NCI-H510A (cell line): ENCODE data around the gene CITED4.

ENCODE experiments used
- DNase-seq: peaks from one replicate; lab custom pipeline; 2025; lab: John Stamatoyannopoulos, UW

Gene CITED4

DNA sequence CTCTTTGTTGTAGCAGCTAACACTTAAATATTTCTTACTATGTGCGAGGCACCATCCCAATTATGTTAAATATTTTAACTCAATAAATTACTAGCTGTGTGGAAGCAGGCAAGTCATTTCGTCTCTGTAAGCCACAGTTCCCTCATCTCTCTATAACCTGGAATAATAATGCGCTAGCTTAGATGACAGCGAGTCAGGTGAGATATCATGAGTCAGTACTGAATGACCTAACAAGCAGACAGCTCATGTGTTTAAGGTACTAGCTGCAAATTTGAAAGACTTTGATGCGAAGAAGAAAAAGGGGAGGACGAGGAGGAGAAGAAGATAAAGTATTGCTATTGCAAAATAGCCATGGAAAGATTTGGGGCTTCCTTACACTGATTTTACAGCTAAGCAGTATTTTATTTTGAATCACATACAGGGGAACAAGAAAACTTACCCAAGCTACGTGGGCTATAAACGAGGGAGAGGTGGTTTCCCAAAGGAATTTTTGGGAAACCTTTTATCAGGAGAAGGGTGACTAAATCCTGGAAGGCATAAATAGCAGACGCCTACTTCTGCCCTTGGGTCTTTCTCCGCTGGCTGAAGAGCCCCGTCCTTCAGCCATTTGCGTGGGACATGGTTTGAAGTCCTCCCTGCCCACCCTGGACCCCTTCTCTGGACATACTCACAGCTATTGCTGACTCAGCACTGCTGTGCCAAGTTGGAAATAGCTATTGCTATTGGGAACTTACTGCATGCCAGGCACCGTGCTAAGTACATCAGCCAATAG, 8.9 kb downstream of the CITED4 start:
- DNase-seq: no peak

GRCh38 chr1:40851643-40852042, 10.5 kb downstream of the CITED4 start:
- DNase-seq: no peak

GRCh38 chr1:40849801-40850592, 12.2 kb downstream of the CITED4 start:
- peak; percentile 42 for DNase-seq

- DNase-seq: peak; percentile 73
Observed at GRCh38 chr1:40848530-40849189, 13.5 kb downstream of the CITED4 start.

DNA sequence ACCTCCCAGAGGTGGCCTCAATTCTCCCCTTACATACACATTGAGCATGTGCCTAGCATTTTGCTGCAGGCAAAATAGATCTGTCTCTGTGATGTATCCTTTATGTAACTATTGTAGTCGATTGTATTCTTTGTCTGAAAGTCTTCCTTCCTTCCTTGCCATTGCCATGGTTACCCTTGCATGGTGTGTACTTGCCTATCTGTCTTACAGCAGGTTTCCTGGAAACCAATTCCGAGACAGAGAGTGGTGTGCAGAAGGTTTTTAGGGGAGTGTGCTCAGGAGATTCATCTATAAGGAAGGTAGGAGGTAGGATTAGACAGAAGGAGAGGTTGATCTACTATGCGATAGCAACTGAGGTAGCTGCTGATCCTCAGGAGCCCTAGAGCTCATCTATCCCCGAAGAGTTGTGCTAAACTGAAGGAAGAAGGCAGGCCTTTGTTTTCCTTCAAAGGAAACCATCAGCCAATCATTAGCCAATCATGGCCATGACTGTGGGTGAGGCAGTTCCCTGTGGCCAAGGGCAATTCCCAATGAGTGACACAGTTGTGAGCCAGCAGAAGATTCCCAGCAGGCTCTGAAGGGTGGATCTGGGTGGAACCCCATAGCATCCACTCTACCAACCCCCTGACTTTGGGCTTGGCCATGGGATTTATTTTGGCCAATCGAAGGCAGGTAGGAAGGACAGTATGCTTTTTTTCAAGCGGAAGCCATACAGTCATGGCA, 15.0 kb downstream of the CITED4 start:
- no peak for DNase-seq

DNA sequence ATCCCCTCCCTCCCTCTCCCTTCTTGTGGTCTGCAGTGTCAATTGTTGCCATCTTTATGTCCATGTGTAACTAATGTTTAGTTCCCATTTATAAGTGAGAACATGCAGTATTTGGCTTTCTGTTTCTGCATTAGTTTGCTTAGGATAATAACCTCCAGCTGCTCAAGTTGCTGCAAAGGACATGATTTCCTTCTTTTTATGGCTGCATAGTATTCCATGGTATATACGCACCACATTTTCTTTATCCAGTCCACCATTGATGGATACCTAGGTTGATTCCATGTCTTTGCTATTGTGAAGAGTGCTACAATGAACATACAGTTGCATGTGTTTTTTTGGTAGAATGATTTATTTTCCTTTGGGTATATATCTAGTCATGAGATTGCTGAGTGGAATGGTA, 16.3 kb downstream of the CITED4 start:
- no peak for DNase-seq

- DNase-seq: no peak
Observed at GRCh38 chr1:40844887-40845878, 17.0 kb downstream of the CITED4 start.

DNA sequence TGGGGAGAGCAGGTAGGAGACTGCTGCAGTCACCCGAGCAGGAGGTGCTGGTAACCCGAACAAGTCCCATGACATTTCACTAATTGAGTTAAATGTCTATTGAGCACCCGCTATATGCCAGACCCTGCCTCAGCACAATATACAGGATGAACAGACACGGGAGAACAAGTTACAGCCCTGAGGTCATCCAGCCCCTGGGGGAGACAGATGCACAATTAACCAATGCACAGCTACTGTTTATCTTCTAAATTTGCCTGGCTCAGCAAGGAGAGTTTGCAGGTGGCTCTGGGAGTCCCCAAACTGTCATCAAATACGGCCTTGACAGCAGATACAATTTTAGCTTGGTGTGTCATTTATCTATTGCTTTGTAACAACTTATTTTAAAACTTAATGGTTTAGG, 18.1 kb downstream of the CITED4 start:
- no peak for DNase-seq

DNA sequence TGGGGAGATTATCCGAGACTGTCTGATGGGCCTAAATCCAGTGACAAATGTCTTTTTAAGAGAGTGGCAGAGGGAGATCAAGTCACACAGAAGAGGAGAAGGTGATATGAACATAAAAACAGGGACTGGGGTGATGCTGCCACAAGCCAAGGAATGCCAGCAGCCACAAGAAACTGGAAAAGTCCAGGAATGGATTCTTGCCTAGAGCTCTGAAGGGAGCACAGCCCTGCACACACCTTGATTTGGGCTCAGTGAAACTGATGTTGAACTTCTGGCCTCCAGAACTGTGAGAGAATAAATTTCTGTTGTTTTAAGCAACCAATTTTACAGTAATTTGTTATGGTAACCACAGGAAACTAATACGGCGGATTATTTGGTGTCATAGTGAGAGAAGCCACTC, 19.5 kb downstream of the CITED4 start:
- no peak for DNase-seq

DNA sequence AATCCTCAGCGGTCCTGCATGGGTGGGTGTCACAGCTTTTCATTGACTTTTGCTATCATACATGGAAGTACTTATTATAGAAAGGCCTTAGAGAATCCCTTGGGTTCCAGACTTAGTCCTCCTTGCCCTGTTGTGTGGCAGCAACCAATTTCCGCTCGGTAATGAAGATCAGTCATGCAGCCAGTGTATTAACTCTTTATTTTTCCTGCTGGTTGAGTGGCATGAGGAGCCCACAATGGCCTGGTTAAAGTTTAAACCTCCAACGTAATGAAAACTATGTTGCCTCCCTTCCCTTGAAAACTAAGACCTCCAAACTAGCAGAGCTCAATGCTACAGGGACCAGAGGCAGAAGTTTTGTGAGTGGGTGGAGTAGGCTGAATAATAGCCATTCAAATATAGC, 20.0 kb downstream of the CITED4 start:
- no peak for DNase-seq

GRCh38 chr1:40841602-40842001, 20.6 kb downstream of the CITED4 start:
- DNase-seq: no peak

- no peak for DNase-seq
Observed at GRCh38 chr1:40840526-40841323, 21.4 kb downstream of the CITED4 start.

DNA sequence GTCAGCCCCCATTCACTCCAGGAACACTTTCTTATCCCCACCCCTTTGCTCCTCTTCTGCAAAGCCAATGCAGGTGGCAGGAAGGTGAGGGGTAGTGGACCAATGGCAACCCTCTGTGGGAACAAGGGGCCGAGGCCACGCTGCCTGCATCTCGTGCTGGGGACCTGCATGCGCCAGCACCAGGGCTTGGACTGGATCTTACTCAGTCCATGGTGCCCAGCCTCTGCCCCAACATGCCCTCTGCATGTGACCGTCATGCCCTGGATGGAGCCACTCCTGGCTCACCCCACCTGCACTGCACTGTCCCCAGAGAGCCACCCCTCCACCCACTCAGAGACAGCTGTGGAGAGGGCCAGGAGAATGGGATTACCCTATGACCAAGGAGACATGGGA, 22.2 kb downstream of the CITED4 start:
- no peak for DNase-seq

DNA sequence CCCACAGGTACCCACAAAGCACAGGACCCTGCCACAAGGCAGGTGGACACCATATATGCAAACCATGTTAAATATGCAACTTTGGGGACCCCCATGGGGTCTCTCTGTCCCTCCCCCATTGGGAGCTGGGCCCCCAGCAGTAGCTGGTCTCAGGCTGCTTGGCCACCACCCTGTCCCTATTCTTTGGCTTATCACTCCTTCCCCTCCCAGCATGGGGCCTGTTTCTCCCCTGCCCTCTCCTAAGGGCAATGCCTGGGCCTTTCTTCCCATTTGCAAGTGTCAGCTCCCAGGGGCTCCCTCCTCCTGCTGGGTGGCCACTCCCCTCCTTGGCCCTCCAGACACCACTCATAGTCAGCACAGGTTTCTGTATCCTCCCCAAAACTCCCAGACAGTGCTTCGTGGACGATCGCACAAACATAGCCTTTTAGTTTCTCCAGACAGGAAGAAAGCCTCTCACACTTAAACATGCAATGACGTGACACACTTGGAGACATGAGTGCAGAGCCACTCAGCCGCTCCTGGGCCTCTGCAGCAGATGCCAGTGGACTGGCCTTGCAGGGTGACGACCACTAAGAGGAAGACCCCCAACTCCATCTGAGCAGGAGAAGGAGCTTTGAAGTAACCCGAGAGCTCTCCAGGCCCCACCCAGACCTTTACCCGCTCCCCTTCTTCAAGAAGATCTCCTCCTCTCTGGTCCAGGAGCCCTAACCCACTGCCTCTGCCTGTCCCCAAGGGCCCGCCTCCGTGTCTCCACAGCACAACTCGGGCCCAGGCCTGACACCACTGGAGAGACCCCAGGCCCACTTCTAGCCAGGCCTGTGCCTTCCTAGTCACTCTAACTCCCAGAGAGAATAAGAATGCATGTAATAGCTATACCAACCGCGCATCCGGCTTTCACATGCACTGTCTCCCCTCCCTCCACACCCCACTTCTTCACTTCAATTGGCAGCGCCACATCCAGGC, 22.9 kb downstream of the CITED4 start:
- no peak for DNase-seq

DNA sequence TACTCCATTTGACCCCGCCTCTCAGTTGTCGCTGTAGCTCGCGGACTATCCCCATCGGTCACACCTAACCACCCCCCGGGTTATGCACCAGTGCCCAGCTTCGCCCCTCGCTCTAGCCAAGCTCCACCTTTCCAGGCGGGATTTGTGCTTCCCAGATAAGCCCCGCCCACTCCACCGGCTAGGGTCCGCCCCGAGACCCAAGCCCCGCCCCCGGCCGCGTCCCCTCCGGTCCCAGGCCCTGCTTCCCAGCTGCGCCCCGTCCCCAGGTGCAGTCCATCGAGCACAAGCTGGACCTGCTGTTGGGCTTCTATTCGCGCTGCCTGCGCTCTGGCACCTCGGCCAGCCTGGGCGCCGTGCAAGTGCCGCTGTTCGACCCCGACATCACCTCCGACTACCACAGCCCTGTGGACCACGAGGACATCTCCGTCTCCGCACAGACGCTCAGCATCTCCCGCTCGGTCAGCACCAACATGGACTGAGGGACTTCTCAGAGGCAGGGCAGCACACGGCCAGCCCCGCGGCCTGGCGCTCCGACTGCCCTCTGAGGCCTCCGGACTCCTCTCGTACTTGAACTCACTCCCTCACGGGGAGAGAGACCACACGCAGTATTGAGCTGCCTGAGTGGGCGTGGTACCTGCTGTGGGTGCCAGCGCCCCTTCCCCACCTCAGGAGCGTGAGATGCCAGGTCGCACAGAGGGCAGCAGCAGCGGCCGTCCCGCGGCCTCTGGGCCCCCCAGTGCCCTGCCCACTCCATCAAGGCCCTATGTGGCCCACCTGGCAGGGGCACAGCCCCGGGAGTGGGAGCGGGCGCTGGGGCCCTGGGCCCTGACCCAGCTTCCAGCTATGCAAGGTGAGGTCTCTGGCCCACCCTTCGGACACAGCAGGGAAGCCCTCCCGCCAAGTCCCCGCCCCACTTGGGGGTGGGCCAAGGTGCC, 23.9 kb downstream of the CITED4 start:
- DNase-seq: no peak

- DNase-seq: no peak
Observed at GRCh38 chr1:40837601-40838000, 24.6 kb downstream of the CITED4 start.

GRCh38 chr1:40836283-40836682, 25.9 kb downstream of the CITED4 start:
- no peak for DNase-seq
